Measurements from ENCODE around the gene BTBD19.

BTBD19 gene

DNA sequence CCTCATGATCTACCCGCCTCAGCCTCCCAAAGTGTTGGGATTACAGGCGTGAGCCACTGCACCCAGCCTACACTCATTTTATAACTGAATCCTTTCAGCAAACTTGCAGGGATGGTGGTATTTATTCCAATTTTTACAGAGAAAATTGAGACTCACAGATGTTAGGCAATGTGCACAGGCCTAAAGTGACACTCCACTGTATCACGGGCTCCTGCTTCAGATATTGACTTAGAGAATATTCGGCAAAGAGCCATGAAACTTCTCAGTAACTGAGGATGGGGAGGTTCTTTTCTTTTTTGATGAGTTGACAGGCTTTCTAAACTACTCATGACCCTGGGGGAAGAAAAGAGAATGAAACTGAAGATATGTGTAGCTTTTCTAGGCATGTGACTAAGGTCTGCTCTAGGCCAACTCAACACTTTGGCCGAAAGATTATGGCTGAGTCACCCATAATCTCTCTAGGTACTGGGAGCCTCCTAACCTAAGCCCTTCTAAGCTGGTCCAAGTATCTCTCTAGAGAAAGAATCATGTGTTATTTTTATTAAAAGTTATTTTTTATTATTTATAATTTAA lies 54.6 kb downstream of the BTBD19 start:
- no peak for DNase-seq
